Astrocyte (in vitro differentiated cells and primary cell): ENCODE results near the gene CREB3L1. TPM values are rescaled to one million over a fixed set of nuclear protein-coding genes. Genes with fewer than 3 reads are reported as not detected.
A peak's percentile ranks its signal among the peaks of the same experiment; 100 is the strongest.
"Not testable (repeated sequence)": the region's sequence is repeated elsewhere in the genome, so short reads cannot be mapped to it uniquely, and the experiment has no call there.

Source experiments
- DNase-seq: peaks from one replicate; pipeline ENCODE4 v3.0.0-alpha.2; 2010; ENCODE audit warnings: low read depth
- FAIRE-seq: peaks from 2 replicates; lab custom pipeline; 2011; peaks lifted over from hg19 to GRCh38; lab: Jason Lieb, UNC
- H2AFZ ChIP-seq: 2 replicates; pipeline ENCODE4 v1.6.0; 2012; ENCODE audit warnings: low read depth, low read length, inconsistent platforms
- H3K27ac ChIP-seq: 2 replicates; pipeline ENCODE4 v1.5.1; 2011; ENCODE audit warnings: low read depth, low read length, inconsistent platforms
- H3K27me3 ChIP-seq: 2 replicates; pipeline ENCODE4 v1.6.0; 2011; ENCODE audit warnings: low read length, inconsistent platforms; ENCODE audit not compliant: insufficient read depth
- H3K36me3 ChIP-seq: 2 replicates; pipeline ENCODE4 v1.5.1; 2011; ENCODE audit warnings: low read length, inconsistent platforms; ENCODE audit not compliant: insufficient read depth
- H3K4me1 ChIP-seq: 2 replicates; pipeline ENCODE4 v1.5.1; 2011; ENCODE audit warnings: low read length, inconsistent platforms; ENCODE audit not compliant: insufficient read depth
- H3K4me2 ChIP-seq: 2 replicates; pipeline ENCODE4 v1.6.0; 2012; ENCODE audit warnings: low read length, inconsistent platforms
- H3K4me3 ChIP-seq: 2 replicates; pipeline ENCODE4 v1.5.1; 2011; ENCODE audit warnings: low read depth, mild to moderate bottlenecking, low read length, inconsistent platforms; ENCODE audit not compliant: insufficient read depth
- H3K79me2 ChIP-seq: 2 replicates; pipeline ENCODE4 v1.6.0; 2012; ENCODE audit warnings: mild to moderate bottlenecking, low read length, inconsistent platforms; ENCODE audit not compliant: insufficient read depth
- H3K9ac ChIP-seq: 2 replicates; pipeline ENCODE4 v1.6.0; 2012; ENCODE audit warnings: mild to moderate bottlenecking, low read length, inconsistent platforms
- H3K9me3 ChIP-seq: 2 replicates; pipeline ENCODE4 v1.5.1; 2012; ENCODE audit warnings: low read depth, mild to moderate bottlenecking, low read length, inconsistent platforms; ENCODE audit not compliant: insufficient read depth
- H4K20me1 ChIP-seq: 2 replicates; pipeline ENCODE4 v1.6.0; 2012; ENCODE audit warnings: low read length, inconsistent platforms; ENCODE audit not compliant: insufficient read depth
- H3K27ac Mint-ChIP-seq: one replicate; pipeline ENCODE4 v1.8.0; 2021; ENCODE audit warnings: mild to moderate bottlenecking, mixed read lengths; ENCODE audit not compliant: unreplicated experiment
- H3K27me3 Mint-ChIP-seq: one replicate; pipeline ENCODE4 v1.8.0; 2021; ENCODE audit warnings: low read depth, mixed read lengths; ENCODE audit not compliant: unreplicated experiment
- H3K36me3 Mint-ChIP-seq: one replicate; pipeline ENCODE4 v1.8.0; 2021; ENCODE audit warnings: low read depth, mixed read lengths; ENCODE audit not compliant: unreplicated experiment
- H3K4me1 Mint-ChIP-seq: one replicate; pipeline ENCODE4 v1.8.0; 2021; ENCODE audit warnings: low read depth, mixed read lengths; ENCODE audit not compliant: unreplicated experiment
- H3K4me3 Mint-ChIP-seq: one replicate; pipeline ENCODE4 v1.8.0; 2021; ENCODE audit warnings: mild to moderate bottlenecking, moderate library complexity, mixed read lengths; ENCODE audit not compliant: unreplicated experiment
- H3K9me3 Mint-ChIP-seq: one replicate; pipeline ENCODE4 v1.8.0; 2021; ENCODE audit warnings: mild to moderate bottlenecking, mixed read lengths; ENCODE audit not compliant: unreplicated experiment
- CTCF ChIP-seq: IDR thresholded peaks from 2 replicates; pipeline ENCODE4 v1.5.1; 2011; ENCODE audit warnings: low read depth, mild to moderate bottlenecking, inconsistent platforms, low read length, moderate library complexity; ENCODE audit not compliant: insufficient read depth
- EZH2 ChIP-seq: IDR thresholded peaks from 2 replicates; pipeline ENCODE4 v1.6.1; 2012; ENCODE audit warnings: mild to moderate bottlenecking, low read length, inconsistent platforms; ENCODE audit not compliant: insufficient read depth
- total RNA-seq: library from RNA; stranded (reverse); gene quantifications from 2 replicates; pipeline ENCODE4 v1.2.1, GENCODE V29; 2021

Gene CREB3L1
- total RNA-seq, 1 donor from 2014 or later: 324 TPM

GRCh38 chr11:46302866-46303265 lies 25.4 kb downstream of the CREB3L1 start:
- no peak overlapping the region for H3K4me2 ChIP-seq
- FAIRE-seq (no peak), DNase-seq (no peak)
- H3K27me3 ChIP-seq: no peaks in the 10 kb centered on the region
- peaks cover 45% of the 10 kb centered on the region for H4K20me1 ChIP-seq
- H3K9ac ChIP-seq: no peak overlapping the region
- H3K36me3 Mint-ChIP-seq: peaks cover 16% of the 10 kb centered on the region
- H3K27ac ChIP-seq: no peak overlapping the region
- H3K9me3 Mint-ChIP-seq: no peaks in the 10 kb centered on the region
- peaks cover 4% of the 10 kb centered on the region for H3K36me3 ChIP-seq
- TF ChIP-seq CTCF (no peak), EZH2 (no peak)
- H2AFZ ChIP-seq: no peak overlapping the region
- no peak overlapping the region for H3K4me3 ChIP-seq
- H3K4me1 Mint-ChIP-seq: peaks cover 30% of the 10 kb centered on the region
- no peaks in the 10 kb centered on the region for H3K9me3 ChIP-seq
- H3K27me3 Mint-ChIP-seq: no peaks in the 10 kb centered on the region
- peaks cover 21% of the 10 kb centered on the region for H3K4me1 ChIP-seq
- peaks cover 53% of the 10 kb centered on the region for H3K79me2 ChIP-seq
- H3K27ac Mint-ChIP-seq: peak overlapping the region; percentile 15
- no peak overlapping the region for H3K4me3 Mint-ChIP-seq

DNA sequence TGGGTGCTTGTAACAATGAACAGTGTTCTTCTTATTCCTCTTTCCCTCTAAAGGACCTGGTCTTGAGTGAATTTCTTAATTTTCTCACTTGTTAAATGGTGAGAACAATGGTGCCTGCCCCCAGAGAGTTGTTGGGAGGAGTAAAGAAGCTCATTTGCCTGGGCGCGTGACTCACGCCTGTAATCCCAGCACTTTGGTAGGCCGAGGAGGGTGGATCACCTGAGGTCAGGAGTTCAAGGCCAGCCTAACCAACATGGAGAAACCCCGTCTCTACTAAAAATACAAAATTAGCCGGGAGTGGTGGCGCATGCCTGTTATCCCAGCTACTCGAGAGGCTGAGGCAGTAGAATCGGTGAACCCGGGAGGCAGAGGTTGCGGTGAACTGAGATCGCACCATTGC lies 26.6 kb downstream of the CREB3L1 start:
- Mint-ChIP-seq H3K4me1 (peaks cover 28% of the 10 kb centered on the region), H3K36me3 (peaks cover 14% of the 10 kb centered on the region)
- H3K9me3 ChIP-seq, H3K27ac Mint-ChIP-seq, H2AFZ ChIP-seq, H3K9ac ChIP-seq, H3K27ac ChIP-seq, H3K4me3 ChIP-seq, H3K4me2 ChIP-seq, H3K27me3 Mint-ChIP-seq, H3K9me3 Mint-ChIP-seq, DNase-seq, H3K4me3 Mint-ChIP-seq, H3K27me3 ChIP-seq, FAIRE-seq, H3K36me3 ChIP-seq: not testable (repeated sequence)
- Histone ChIP-seq H3K4me1 (peaks cover 16% of the 10 kb centered on the region), H3K79me2 (peaks cover 51% of the 10 kb centered on the region), H4K20me1 (peaks cover 51% of the 10 kb centered on the region)

- no peak overlapping the region for H3K4me3 ChIP-seq
- Mint-ChIP-seq H3K27ac (peak overlapping the region; percentile 53), H3K4me3 (no peak overlapping the region), H3K36me3 (peaks cover 12% of the 10 kb centered on the region), H3K9me3 (no peaks in the 10 kb centered on the region), H3K4me1 (peaks cover 28% of the 10 kb centered on the region), H3K27me3 (no peaks in the 10 kb centered on the region)
- no peak overlapping the region for H3K27ac ChIP-seq
- FAIRE-seq (no peak), DNase-seq (no peak)
- peaks cover 53% of the 10 kb centered on the region for H4K20me1 ChIP-seq
- H2AFZ ChIP-seq: no peak overlapping the region
- peaks cover 51% of the 10 kb centered on the region for H3K79me2 ChIP-seq
- TF ChIP-seq EZH2: no peak
- no peak for TF ChIP-seq CTCF
- H3K4me2 ChIP-seq: no peak overlapping the region
- H3K36me3 ChIP-seq: peaks cover 11% of the 10 kb centered on the region
- H3K9me3 ChIP-seq: no peaks in the 10 kb centered on the region
- peaks cover 13% of the 10 kb centered on the region for H3K4me1 ChIP-seq
- H3K9ac ChIP-seq: no peak overlapping the region
- H3K27me3 ChIP-seq: no peaks in the 10 kb centered on the region
These were observed 27.2 kb downstream of the CREB3L1 start for GRCh38 chr11:46304605-46305179.
